Measurements from ENCODE around the gene ELF1.
"Not testable (repeated sequence)": the region's sequence is repeated elsewhere in the genome, so short reads cannot be mapped to it uniquely, and the experiment has no call there.

ELF1 gene

GRCh38 chr13:40980461-40980860 is 38.7 kb downstream of the ELF1 start:
- DNase-seq = no peak

GRCh38 chr13:40979232-40979631 is 39.9 kb downstream of the ELF1 start:
- no peak for DNase-seq

- DNase-seq = not testable (repeated sequence)
These were observed 41.0 kb downstream of the ELF1 start for GRCh38 chr13:40978109-40978508.

- DNase-seq = no peak
These were observed 43.7 kb downstream of the ELF1 start for GRCh38 chr13:40975441-40975840.

GRCh38 chr13:40974460-40975407 is 44.4 kb downstream of the ELF1 start:
- no peak for DNase-seq

GRCh38 chr13:40973409-40973808 is 45.7 kb downstream of the ELF1 start:
- no peak for DNase-seq

GRCh38 chr13:40971321-40971720 is 47.8 kb downstream of the ELF1 start:
- DNase-seq = no peak

- DNase-seq = no peak
These were observed 48.3 kb downstream of the ELF1 start for GRCh38 chr13:40970803-40971202.

GRCh38 chr13:40969169-40969901 is 49.8 kb downstream of the ELF1 start:
- no peak for DNase-seq

- DNase-seq = no peak
These were observed 50.6 kb downstream of the ELF1 start for GRCh38 chr13:40968416-40969000.

GRCh38 chr13:40966298-40966697 is 52.8 kb downstream of the ELF1 start:
- DNase-seq = no peak

- no peak for DNase-seq
These were observed 55.2 kb downstream of the ELF1 start for GRCh38 chr13:40963927-40964326.

- DNase-seq = no peak
These were observed 57.3 kb downstream of the ELF1 start for GRCh38 chr13:40961826-40962225.

- DNase-seq = no peak
These were observed 57.9 kb downstream of the ELF1 start for GRCh38 chr13:40961214-40961613.

- no peak for DNase-seq
These were observed 58.4 kb downstream of the ELF1 start for GRCh38 chr13:40960716-40961115.

- DNase-seq = no peak
These were observed 60.5 kb downstream of the ELF1 start for GRCh38 chr13:40958655-40959054.

GRCh38 chr13:40946485-40946884 is 72.6 kb downstream of the ELF1 start:
- no peak for DNase-seq

GRCh38 chr13:40943073-40943472 is 76.0 kb downstream of the ELF1 start:
- no peak for DNase-seq

- DNase-seq = no peak
These were observed 77.5 kb downstream of the ELF1 start for GRCh38 chr13:40941581-40941980.

GRCh38 chr13:40940841-40941240 is 78.3 kb downstream of the ELF1 start:
- DNase-seq = no peak

- no peak for DNase-seq
These were observed 85.5 kb downstream of the ELF1 start for GRCh38 chr13:40933508-40934204.

GRCh38 chr13:40932252-40932651 is 86.9 kb downstream of the ELF1 start:
- DNase-seq = no peak

- no peak for DNase-seq
These were observed 87.4 kb downstream of the ELF1 start for GRCh38 chr13:40931719-40932118.

All from activated gamma-delta T cell (primary cell).